K562 (cell line): ENCODE data around the gene OR2V1. TPM values are rescaled to one million over a fixed set of nuclear protein-coding genes. Genes with fewer than 3 reads are reported as not detected.
"Not testable (repeated sequence)": the region's sequence is repeated elsewhere in the genome, so short reads cannot be mapped to it uniquely, and the experiment has no call there.

Source experiments
- ATAC-seq: fragments of 200-7000 bp; cut with Tn5 transposase; 3 replicates; pipeline ENCODE4 v1.9.1; 2020; ENCODE audit warnings: moderate library complexity
- BruUV-seq: library from RNA; stranded (reverse); fragments of 400-500 nt; replicated peaks from 2 replicates; lab custom pipeline; 2021; lab: Mats Ljungman, UMichigan
- CTCF ChIA-PET: fragments of 300-600 bp; formaldehyde crosslinking; extraction: SDS; loops from one replicate; lab custom pipeline; 2021; ENCODE audit warnings: low intra/inter-chr PET ratio; lab: Yijun Ruan, JAX
- POLR2A ChIA-PET: fragments of 300-600, 350-650 bp; sonication (Branson Sonifier 250); formaldehyde crosslinking; extraction: SDS; loops from one replicate; lab custom pipeline; 2021; ENCODE audit warnings: antibody characterized with exemption, inconsistent platforms; lab: Yijun Ruan, JAX
- DNase-seq, 4 experiments: peaks; one replicate each; pipeline versions ENCODE4 v3.0.0 to v3.0.0-alpha.2; 2011 to 2018; ENCODE audit warnings: low spot score in 3 of 4, mixed read lengths in 3 of 4; ENCODE audit errors: extremely low read depth in 1 of 4
- FAIRE-seq: peaks from 2 replicates; lab custom pipeline; 2011; peaks lifted over from hg19 to GRCh38; lab: Jason Lieb, UNC
- H2AFZ ChIP-seq: 2 replicates; pipeline ENCODE4 v1.6.0; 2011; ENCODE audit warnings: low read depth, low read length, control low read depth, inconsistent platforms
- H3K27ac ChIP-seq: fragments of 200-600 bp; 3 replicates; pipeline ENCODE4 v1.8.0; 2011; ENCODE audit warnings: low read depth, mild to moderate bottlenecking, control low read depth, inconsistent platforms, low read length, moderate library complexity, mixed read lengths; ENCODE audit errors: extremely low read depth
- H3K27me3 ChIP-seq, 2 experiments: fragments of 300-600 bp in 1 of 2; 2 replicates in 1 of 2; 3 replicates in 1 of 2; pipeline versions ENCODE4 v1.6.0 to v1.8.0; 2011; ENCODE audit warnings: inconsistent platforms in 2 of 2, low read length in 2 of 2, mild to moderate bottlenecking in 1 of 2, mixed read lengths in 1 of 2, moderate library complexity in 1 of 2; ENCODE audit not compliant: control insufficient read depth in 2 of 2, insufficient read depth in 2 of 2
- H3K36me3 ChIP-seq: fragments of 300-600 bp; 3 replicates; pipeline ENCODE4 v1.8.0; 2011; ENCODE audit warnings: mild to moderate bottlenecking, low read length, inconsistent platforms; ENCODE audit not compliant: control insufficient read depth, insufficient read depth
- H3K4me1 ChIP-seq, 2 experiments: fragments of 200-600 bp in 1 of 2; replicated peaks in 1 of 2; 2 replicates in 1 of 2; 3 replicates in 1 of 2; pipeline versions ENCODE4 v1.5.1 to v1.8.0; 2011; ENCODE audit warnings: inconsistent platforms in 2 of 2, low read length in 2 of 2, mild to moderate bottlenecking in 1 of 2, mixed read lengths in 1 of 2, moderate library complexity in 1 of 2; ENCODE audit not compliant: control insufficient read depth in 2 of 2, insufficient read depth in 2 of 2
- H3K4me2 ChIP-seq: 2 replicates; pipeline ENCODE4 v1.6.1; 2011; ENCODE audit warnings: low read length, control low read depth, inconsistent platforms, mixed read lengths; ENCODE audit not compliant: insufficient read depth
- H3K4me3 ChIP-seq: fragments of 200-600 bp; sonication (generic), shearing (Covaris generic); 2 replicates; pipeline ENCODE4 v1.5.1; 2016; ENCODE audit warnings: control low read depth, inconsistent platforms
- H3K79me2 ChIP-seq: fragments of 200-600 bp; 3 replicates; pipeline ENCODE4 v1.8.0; 2011; ENCODE audit warnings: low read length, inconsistent platforms; ENCODE audit not compliant: control insufficient read depth, insufficient read depth
- H3K9ac ChIP-seq, 2 experiments: 2 replicates each; pipeline versions ENCODE4 v1.6.0 to v1.6.1; 2011; ENCODE audit warnings: low read depth in 2 of 2, low read length in 2 of 2, control low read depth in 1 of 2, inconsistent platforms in 1 of 2, mild to moderate bottlenecking in 1 of 2, mixed read lengths in 1 of 2; ENCODE audit not compliant: insufficient read depth in 1 of 2
- H3K9me1 ChIP-seq: one replicate; pipeline ENCODE4 v1.6.0; 2011; ENCODE audit warnings: inconsistent platforms, mild to moderate bottlenecking, low read length, moderate library complexity; ENCODE audit not compliant: control insufficient read depth, insufficient read depth
- H3K9me3 ChIP-seq: replicated peaks from 2 replicates; pipeline ENCODE4 v1.5.1; 2011; ENCODE audit warnings: low read depth, low read length, inconsistent platforms; ENCODE audit not compliant: control insufficient read depth, insufficient read depth
- H4K20me1 ChIP-seq: replicated peaks from 2 replicates; pipeline ENCODE4 v1.6.1; 2011; ENCODE audit warnings: low read length, inconsistent platforms, mixed read lengths; ENCODE audit not compliant: control insufficient read depth, insufficient read depth
- CREM ChIP-seq: IDR thresholded peaks from 2 replicates; pipeline ENCODE4 v1.6.1; 2014; ENCODE audit warnings: antibody characterized with exemption, low read depth
- E2F4 ChIP-seq: sonication (generic); formaldehyde crosslinking; IDR thresholded peaks from 2 replicates; pipeline ENCODE4 v1.8.0; 2022; ENCODE audit warnings: mild to moderate bottlenecking, low read depth, missing genetic modification reagents
- HOXB6 ChIP-seq: fragments of 250-450 bp; sonication (Bioruptor Pico); IDR thresholded peaks from 2 replicates; pipeline ENCODE4 v1.5.1; 2022; ENCODE audit warnings: mild to moderate bottlenecking, borderline replicate concordance
- SMARCE1 ChIP-seq: fragments of 450-650 bp; IDR thresholded peaks from 2 replicates; pipeline ENCODE4 v1.7.1; 2016; ENCODE audit warnings: mild to moderate bottlenecking
- TAF15 ChIP-seq: fragments of 200-400 bp; formaldehyde crosslinking; IDR thresholded peaks from 2 replicates; pipeline ENCODE4 v1.6.1; 2017; ENCODE audit warnings: mild to moderate bottlenecking, low read depth, low read length, moderate library complexity
- ZNF551 ChIP-seq: fragments of 250-450 bp; sonication (Bioruptor Pico); IDR thresholded peaks from 2 replicates; pipeline ENCODE4 v1.5.0; 2021; ENCODE audit warnings: mild to moderate bottlenecking, moderate library complexity
- WGBS: fragments of 100-300 bp; shearing (Covaris generic); methylation state at CpG from one replicate; pipeline ENCODE4 v1.1.6; 2016; ENCODE audit warnings: low coverage, mixed read lengths; ENCODE audit not compliant: insufficient coverage; ENCODE audit errors: missing lambda C conversion rate; 5-methylcytosine and 5-hydroxymethylcytosine counted together
- in situ Hi-C: fragments of 300-500 bp; cut with MboI; formaldehyde crosslinking; loops from 4 replicates; pipeline ENCODE4 v1.15.0; 2018; ENCODE audit warnings: inconsistent platforms, mixed read lengths
- intact Hi-C: fragments of 100-400 bp; cut with micrococcal nuclease; formaldehyde crosslinking; loops from 2 replicates; pipeline ENCODE4 v1.14.2; 2022
- polyA plus RNA-seq, 8 experiments: library from polyadenylated mRNA; depleted of rRNA in 4 of 8; stranded (reverse) in 5 of 8; unstranded in 3 of 8; fragments of >200 nt; fragmentation: Nextera tagmentation in 2 of 8; fragmentation: Illumina TruSeq in 1 of 8; extraction: Ambion mirVana in 2 of 8; extraction: Trizol in 1 of 8; gene quantifications; 2 replicates each; pipeline versions ENCODE4 v1.2.1 to v1.2.3, GENCODE V29; 2011 to 2014; ENCODE audit warnings: inconsistent platforms in 1 of 8, missing spikeins in 1 of 8
- total RNA-seq, 7 experiments: library from RNA; depleted of rRNA in 6 of 7; stranded (reverse); fragments of >200 nt in 6 of 7; fragmentation: Illumina TruSeq in 2 of 7; extraction: Trizol in 2 of 7; gene quantifications; 2 replicates each; pipeline versions ENCODE4 v1.2.1 to v1.2.3, GENCODE V29; 2011 to 2021; ENCODE audit warnings: low replicate concordance in 1 of 7

Gene OR2V1
- total and polyA plus RNA-seq, 9 of the 15 experiments (the other 6 are each of a cell fraction or from before 2014, with no cell fraction given): 0.04 to 0.28 (median 0.15) TPM; not detected in 5

GRCh38 chr5:181113572-181113971, 17.4 kb downstream of the OR2V1 start:
- ATAC-seq, DNase-seq, FAIRE-seq, CTCF ChIA-PET, H4K20me1 ChIP-seq, H3K9me3 ChIP-seq, H3K9ac ChIP-seq, H3K27me3 ChIP-seq, H2AFZ ChIP-seq, H3K36me3 ChIP-seq, in situ Hi-C loops, H3K79me2 ChIP-seq, BruUV-seq, H3K9me1 ChIP-seq, H3K4me2 ChIP-seq, H3K27ac ChIP-seq, intact Hi-C loops, H3K4me3 ChIP-seq: not testable (repeated sequence)
- peaks cover 9 to 25% of the 10 kb centered on the region in 2 experiments; a peak in 4 of 5 replicates for H3K4me1 ChIP-seq
- POLR2A ChIA-PET: interaction anchor here (0.8 kb wide), 1 partner anchor 22 kb away, joined by 3 read pairs; no protein-coding TSS in a partner anchor
- 32% methylated on average over 5 of the region's 13 CpGs for WGBS

- Histone ChIP-seq H3K9ac (no peak overlapping the region), H3K9me3 (no peaks in the 10 kb centered on the region), H3K4me2 (no peak overlapping the region), H2AFZ (peak overlapping the region; percentile 33; the same call in 1 of the 2 replicates), H3K36me3 (no peaks in the 10 kb centered on the region), H3K79me2 (no peaks in the 10 kb centered on the region), H3K4me3 (no peak overlapping the region), H3K27ac (no peak overlapping the region), H3K4me1 (peaks cover 20 to 35% of the 10 kb centered on the region in 2 experiments), H3K9me1 (no peaks in the 10 kb centered on the region), H4K20me1 (no peaks in the 10 kb centered on the region), H3K27me3 (no peaks in the 10 kb centered on the region; a peak in 1 of 5 replicates)
- no TSS peak for BruUV-seq
- ATAC-seq (no peak), FAIRE-seq (no peak), DNase-seq (no peak)
- in situ Hi-C loops: no loop called here
- CTCF ChIA-PET: no interaction called here
- 47% methylated on average over 4 of the region's 5 CpGs for WGBS
- POLR2A ChIA-PET: interaction anchor here (0.6 to 1.1 kb wide), 5 partner anchors 9 to 252 kb away, joined by 3 to 5 read pairs (median 3); no protein-coding TSS in a partner anchor
- intact Hi-C loops: no loop called here
- TF ChIP-seq CREM: no peak
- no peak for TF ChIP-seq SMARCE1
- no peak for TF ChIP-seq E2F4 (CRISPR knock-in tag)
- TF ChIP-seq TAF15: no peak
- TF ChIP-seq HOXB6: no peak
- no peak for TF ChIP-seq ZNF551 (CRISPR knock-in tag)
Measured at GRCh38 chr5:181112476-181112875, 18.5 kb downstream of the OR2V1 start.
